Measurements from ENCODE around the gene RTL1.

Gene RTL1

GRCh38 chr14:100845341-100845740, 58.2 kb downstream of the RTL1 start:
- DNase-seq = no peak

GRCh38 chr14:100844846-100845245, 58.7 kb downstream of the RTL1 start:
- no peak for DNase-seq

GRCh38 chr14:100844421-100844820, 59.1 kb downstream of the RTL1 start:
- DNase-seq = no peak

GRCh38 chr14:100844082-100844408, 59.5 kb downstream of the RTL1 start:
- DNase-seq = no peak

GRCh38 chr14:100842799-100843198, 60.7 kb downstream of the RTL1 start:
- no peak for DNase-seq

GRCh38 chr14:100841761-100842403, 61.6 kb downstream of the RTL1 start:
- no peak for DNase-seq

GRCh38 chr14:100841066-100841760, 62.3 kb downstream of the RTL1 start:
- DNase-seq = no peak

- DNase-seq = no peak
These were observed 63.0 kb downstream of the RTL1 start for GRCh38 chr14:100840286-100841065.

GRCh38 chr14:100839681-100840111, 63.8 kb downstream of the RTL1 start:
- DNase-seq = no peak

GRCh38 chr14:100839315-100839585, 64.3 kb downstream of the RTL1 start:
- no peak for DNase-seq

- no peak for DNase-seq
These were observed 64.8 kb downstream of the RTL1 start for GRCh38 chr14:100838493-100839314.

GRCh38 chr14:100837805-100838350, 65.6 kb downstream of the RTL1 start:
- DNase-seq = no peak

- DNase-seq = no peak
These were observed 66.3 kb downstream of the RTL1 start for GRCh38 chr14:100836941-100837804.

GRCh38 chr14:100836311-100836805, 67.2 kb downstream of the RTL1 start:
- DNase-seq = no peak

- no peak for DNase-seq
These were observed 67.8 kb downstream of the RTL1 start for GRCh38 chr14:100835548-100836310.

GRCh38 chr14:100834794-100835547, 68.6 kb downstream of the RTL1 start:
- DNase-seq = no peak

- no peak for DNase-seq
These were observed 69.3 kb downstream of the RTL1 start for GRCh38 chr14:100834082-100834793.

GRCh38 chr14:100832311-100832960, 71.1 kb downstream of the RTL1 start:
- DNase-seq = no peak

GRCh38 chr14:100830681-100831080, 72.8 kb downstream of the RTL1 start:
- DNase-seq = no peak
